Globus pallidus (tissue), 1 donor: ENCODE results near the gene ANKS4B.
"Not testable (repeated sequence)": the region's sequence is repeated elsewhere in the genome, so short reads cannot be mapped to it uniquely, and the experiment has no call there.

Experiments used
- DNase-seq: peaks from one replicate; pipeline ENCODE4 v3.0.0-alpha.2; 2015; ENCODE audit warnings: low spot score

Gene ANKS4B

DNA sequence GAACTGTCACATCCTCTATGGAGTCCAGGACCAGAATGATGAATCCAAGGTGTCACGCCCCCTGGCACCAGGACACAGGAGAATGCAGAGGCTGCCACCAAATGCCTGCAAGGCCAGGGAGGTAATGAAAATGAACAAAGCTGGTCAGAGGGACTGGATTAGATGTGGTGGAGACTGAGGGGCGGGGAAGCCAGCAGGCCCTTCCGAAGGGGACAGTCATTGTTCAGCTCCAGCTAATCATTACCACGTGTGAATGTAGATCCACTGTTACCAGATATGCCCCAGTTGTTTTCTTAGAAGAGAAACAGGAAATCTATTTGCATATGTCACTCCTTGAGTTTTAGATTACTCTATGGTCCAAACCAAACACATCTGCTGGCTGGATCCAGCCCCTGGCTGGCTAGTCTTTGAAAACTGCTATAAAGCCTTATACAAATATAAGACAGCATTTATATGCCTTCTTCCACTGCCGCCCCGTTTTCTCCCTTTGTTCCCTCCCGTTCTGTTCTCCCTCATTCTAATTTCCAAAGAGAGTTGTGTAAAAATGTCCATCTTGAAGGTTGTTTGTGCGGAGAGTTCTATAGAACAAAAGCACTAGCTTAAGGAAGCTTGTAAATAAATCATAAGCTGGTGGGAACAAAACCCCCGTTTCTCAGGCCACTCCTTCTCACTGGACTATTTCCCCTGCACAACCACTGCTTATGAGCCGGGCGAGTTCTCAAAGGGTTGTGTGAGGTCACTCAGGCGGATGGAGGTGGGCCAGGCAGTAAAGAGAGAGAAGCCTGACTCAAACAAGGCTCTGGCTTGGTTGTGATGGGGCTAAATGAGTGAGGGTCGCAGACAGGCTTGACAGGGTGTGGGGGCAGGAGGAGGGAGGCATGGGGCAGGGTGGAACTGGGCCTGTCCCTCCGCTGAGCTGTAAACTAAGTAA is 30.4 kb downstream of the ANKS4B start:
- no peak for DNase-seq

GRCh38 chr16:21264571-21265036 is 31.1 kb downstream of the ANKS4B start:
- DNase-seq, result no peak

DNA sequence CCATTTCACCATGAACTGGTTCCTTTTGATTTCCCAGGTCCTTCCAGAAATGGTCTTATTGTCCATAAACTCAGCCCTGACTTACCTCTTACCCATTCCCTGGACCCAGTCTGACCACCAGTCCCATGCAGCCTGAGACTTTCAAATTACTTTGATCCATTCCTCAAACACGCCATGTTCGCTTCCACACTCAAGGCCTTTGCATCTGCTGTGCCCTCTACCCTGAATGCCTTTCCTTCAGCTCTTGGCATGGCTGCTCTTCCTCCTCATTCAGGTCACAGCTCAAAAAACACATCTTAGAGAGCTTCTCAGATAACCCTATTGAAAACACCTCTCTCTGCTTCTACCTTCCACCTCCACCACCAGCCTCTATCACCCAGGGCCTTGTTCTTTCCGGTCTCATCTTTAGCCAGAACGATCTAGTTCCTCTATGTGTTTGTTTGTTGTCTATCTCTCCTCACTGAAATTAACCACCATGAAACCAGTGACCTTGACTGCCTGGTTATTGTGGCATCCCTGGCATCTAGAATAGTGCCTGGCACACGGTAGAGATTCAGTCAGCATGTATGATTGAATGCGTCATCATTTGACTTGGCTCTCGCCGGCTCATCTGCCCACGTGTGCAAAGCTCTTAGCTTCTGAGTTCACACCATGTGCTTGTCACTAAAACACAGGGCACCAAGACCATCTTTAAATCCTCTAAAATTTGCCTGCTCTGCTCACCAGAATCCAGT is 31.8 kb downstream of the ANKS4B start:
- no peak for DNase-seq

- no peak for DNase-seq
Observed at GRCh38 chr16:21267298-21267697, 33.8 kb downstream of the ANKS4B start.

GRCh38 chr16:21268236-21268635 is 34.7 kb downstream of the ANKS4B start:
- no peak for DNase-seq

GRCh38 chr16:21272253-21272652 is 38.8 kb downstream of the ANKS4B start:
- DNase-seq, result no peak

DNA sequence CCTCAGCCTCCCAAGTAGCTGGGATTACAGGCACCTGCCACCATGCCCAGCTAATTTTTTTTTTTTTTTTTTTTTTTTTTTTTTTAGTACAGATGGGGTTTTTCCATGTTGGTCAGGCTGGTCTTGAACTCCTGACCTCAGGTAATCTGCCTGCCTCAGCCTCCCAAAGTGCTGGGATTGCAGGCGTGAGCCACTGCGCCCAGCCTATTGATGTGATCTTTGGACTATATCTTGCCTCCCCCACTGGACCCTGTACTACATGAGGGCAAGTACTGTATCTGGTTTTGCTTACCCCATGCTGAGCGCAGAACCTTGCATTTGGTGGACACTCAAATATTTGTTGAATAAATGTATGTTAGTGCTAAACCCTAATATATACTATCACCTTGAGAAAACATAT is 39.3 kb downstream of the ANKS4B start:
- not testable (repeated sequence) for DNase-seq

DNA sequence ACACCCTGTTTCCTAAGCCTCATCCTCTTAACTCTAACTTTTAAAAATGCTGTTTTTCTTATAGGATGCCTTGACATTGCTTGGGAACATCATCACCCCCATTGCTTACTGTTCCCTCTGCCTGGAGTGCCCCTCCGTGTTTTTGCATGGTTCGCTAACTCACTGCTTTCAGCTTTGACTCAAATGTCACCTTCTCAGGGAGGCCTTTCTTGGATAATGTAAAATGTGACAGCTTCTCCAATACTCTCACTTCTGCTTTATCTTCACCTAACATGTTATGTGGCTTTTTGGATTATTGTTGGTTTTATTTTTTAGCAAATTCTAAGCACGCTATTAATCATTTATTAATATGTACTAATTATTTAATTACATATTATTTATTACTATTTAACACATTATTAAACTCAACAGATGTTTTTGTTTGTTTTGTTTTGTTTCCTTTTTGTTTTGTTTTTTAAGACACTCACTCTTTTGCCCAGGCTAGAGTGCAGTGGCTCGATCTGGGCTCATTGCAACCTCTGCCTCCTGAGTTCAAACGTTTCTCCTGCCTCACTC is 40.8 kb downstream of the ANKS4B start:
- DNase-seq, result no peak

DNA sequence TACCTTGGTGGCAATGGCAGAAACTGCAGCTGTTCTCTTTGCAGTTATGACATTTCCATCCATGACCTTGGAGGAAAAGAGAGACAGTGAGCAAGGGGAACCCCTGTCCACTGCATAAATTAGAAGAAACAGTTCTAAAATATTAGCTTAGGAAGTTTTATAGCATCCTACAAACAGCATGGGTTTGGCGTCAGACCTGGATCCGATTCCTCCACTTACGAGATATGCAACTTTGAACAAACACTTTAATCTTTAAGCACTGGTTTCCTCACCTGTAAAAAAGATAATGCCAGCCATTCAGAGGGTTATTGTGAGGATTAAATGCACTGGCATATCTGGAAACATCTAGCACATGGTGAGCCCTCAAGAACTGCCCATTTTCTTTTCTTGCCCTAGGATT is 42.0 kb downstream of the ANKS4B start:
- DNase-seq, result no peak

GRCh38 chr16:21276090-21276489 is 42.6 kb downstream of the ANKS4B start:
- DNase-seq, result no peak

DNA sequence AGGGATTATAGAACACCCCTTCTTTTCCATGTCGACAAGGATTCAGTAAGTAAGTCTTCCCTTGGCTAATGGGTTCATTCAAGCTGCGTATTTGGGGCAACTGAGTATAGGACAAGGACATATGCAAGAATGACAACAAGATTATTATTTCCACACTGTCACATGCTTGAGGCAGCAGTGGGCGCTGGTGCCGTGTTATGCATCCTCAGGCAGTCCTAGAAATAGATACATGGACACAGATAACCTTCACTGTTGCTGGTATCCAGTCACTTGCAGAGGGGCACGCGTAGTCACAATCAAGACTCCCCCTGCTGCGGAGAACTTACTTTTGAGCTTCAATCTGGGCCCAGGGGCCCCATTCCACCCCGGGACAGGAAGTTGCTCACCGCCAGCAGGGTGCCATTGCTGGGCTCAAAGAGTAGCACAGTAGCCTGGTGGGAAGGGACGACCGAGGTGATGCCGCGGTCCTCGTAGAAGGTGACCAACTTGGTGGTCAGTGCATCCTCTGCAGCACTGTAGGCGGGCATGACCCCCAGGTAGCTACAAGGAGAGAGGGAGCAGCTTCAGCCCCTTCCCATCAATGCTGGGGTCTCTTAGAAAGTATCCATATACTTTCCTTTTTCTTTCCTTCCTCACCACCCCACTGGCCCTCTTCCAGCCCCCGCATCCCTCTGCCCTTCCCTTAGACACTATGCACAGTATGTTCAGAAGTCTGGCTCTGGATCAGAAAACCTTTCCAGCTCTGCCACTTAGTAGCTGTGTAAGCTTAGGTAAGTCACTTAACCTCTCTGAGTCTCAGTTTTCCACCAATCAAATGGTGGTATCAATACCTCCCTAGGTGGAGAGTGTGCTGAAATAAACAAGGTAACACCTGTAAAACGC is 43.8 kb downstream of the ANKS4B start:
- no peak for DNase-seq

- no peak for DNase-seq
Observed at GRCh38 chr16:21277927-21278706, 44.6 kb downstream of the ANKS4B start, which contains the start of gene CRYM. CRYM (minus strand) TSS chr16:21278290; CDS start chr16:21278251, 39 bp downstream.

DNA sequence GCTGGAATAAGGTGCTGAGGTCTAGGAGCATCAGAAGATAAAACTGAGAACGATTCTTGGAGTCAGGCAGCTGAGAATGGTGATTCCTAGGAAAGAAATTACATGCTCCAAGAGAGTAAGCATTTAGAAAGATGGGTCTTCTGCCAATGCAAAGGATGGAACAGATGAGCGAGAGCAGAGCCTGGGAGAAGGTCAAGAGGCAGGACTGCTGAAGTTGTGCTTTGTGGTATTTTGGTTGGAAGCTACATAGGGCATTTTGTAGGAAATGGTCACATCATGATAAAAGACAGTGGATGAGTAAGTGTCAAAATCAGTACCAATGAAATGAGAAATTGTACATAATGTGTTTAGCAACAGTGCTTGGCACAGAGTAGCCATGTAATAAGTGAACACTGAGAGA is 46.0 kb downstream of the ANKS4B start:
- no peak for DNase-seq

DNA sequence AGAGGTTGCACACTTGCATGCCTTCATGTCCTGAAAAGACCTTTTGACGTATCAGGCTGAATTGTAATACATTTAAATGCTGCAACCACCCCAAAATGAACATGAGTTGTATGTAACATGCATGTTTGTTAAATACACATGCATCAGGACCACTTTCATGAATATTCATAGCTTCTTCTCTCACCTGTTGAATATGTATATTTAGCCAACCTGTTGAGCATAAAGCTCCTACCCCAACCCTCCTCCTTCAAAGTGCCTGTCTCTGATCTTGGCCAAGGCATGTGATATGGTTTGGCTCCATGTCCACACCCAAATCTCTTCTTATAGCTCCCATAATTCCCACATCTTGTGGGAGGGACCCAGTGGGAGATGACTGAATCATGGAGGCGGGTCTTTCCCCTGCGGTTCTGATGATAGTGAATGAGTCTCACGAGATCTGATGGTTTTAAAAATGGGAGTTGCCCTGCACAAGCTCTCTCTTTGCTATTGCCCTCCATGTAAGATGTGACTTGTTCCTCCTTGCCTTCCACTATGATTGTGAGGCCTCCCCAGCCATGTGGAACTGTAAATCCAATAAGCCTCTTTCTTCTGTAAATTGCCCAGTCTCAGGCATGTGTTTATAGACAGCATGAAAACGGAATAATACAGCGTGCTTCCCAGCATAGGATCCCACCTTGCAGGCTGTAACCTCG is 48.3 kb downstream of the ANKS4B start:
- DNase-seq, result no peak

DNA sequence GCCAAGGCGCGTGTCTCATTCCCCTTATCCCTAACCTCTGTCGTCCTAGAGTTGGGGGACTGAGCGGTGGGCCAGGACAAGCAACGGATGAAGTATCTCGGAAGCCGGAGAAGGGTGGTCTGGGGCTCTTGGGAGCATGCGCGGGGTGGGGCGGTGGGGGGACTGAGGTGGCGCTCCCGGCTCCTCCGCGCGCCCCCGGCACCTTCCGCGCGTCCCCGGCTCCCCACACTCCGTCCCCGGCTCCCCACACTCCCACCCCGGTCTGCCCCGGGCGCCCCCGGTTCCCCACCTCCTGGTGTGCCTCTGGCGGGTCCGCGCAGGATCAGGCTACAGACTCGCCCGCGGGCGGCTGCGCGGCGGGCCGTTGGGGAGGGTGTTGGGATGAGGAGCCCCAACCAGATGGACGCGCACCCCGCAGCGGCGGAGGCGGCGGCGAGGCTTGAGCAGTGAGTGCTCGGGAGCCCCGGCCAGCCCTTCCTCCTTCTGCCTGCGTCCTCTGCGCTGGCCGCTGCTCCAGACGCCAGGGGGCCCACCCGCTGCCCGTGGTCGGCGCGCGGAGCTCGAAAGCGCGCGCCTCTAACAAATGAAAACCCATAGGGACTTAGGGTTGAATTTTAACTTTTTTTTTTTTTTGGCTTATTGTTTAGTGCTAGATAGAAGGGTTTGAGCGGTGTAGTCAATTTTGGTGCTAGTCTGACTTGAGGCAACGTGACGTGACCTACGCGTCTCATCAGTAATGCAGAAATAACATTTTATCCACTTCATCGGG is 50.2 kb downstream of the ANKS4B start:
- no peak for DNase-seq

GRCh38 chr16:21284414-21284813 is 50.9 kb downstream of the ANKS4B start:
- no peak for DNase-seq

- no peak for DNase-seq
Observed at GRCh38 chr16:21285314-21285713, 51.8 kb downstream of the ANKS4B start.

DNA sequence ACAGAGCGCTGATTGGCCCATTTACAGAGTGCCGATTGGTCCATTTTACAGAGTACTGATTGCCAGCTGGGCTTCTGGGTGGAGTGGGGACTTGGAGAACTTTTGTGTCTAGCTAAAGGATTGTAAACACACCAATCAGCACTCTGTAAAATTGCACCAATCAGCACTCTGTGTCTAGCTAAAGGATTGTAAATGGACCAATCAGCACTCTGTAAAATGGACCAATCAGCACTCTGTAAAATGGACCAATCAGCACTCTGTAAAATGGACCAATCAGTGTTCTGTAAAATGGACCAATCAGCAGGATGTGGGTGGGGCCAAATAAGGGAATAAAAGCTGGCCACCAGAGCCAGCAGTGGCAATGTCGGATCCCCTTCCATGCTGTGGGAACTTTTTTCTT is 56.3 kb downstream of the ANKS4B start:
- not testable (repeated sequence) for DNase-seq
